IPS-NIHi11 (cell line): ENCODE data around the gene PLCH2.
A peak's percentile ranks its signal among the peaks of the same experiment; 100 is the strongest.

ENCODE experiments used
- DNase-seq: peaks from one replicate; pipeline ENCODE4 v3.0.0; 2012; ENCODE audit warnings: mixed read lengths, low spot score

PLCH2 gene

GRCh38 chr1:2528966-2529783 is 53.1 kb downstream of the PLCH2 start:
- peak; percentile 70 for DNase-seq

- peak; percentile 67 for DNase-seq
Measured at GRCh38 chr1:2529784-2530512, 53.9 kb downstream of the PLCH2 start, which contains the start of gene HES5. HES5 (minus strand) TSS chr1:2530263; CDS start chr1:2530164, 99 bp downstream.

GRCh38 chr1:2530513-2531361 is 54.6 kb downstream of the PLCH2 start:
- no peak for DNase-seq

- DNase-seq, result no peak
Measured at GRCh38 chr1:2532485-2533160, 56.5 kb downstream of the PLCH2 start.

- DNase-seq, result no peak
Measured at GRCh38 chr1:2533365-2533764, 57.3 kb downstream of the PLCH2 start.

- DNase-seq, result no peak
Measured at GRCh38 chr1:2534315-2534686, 58.2 kb downstream of the PLCH2 start.

- no peak for DNase-seq
Measured at GRCh38 chr1:2534687-2535441, 58.8 kb downstream of the PLCH2 start.

GRCh38 chr1:2535455-2535854 is 59.4 kb downstream of the PLCH2 start:
- no peak for DNase-seq

- no peak for DNase-seq
Measured at GRCh38 chr1:2535981-2536380, 59.9 kb downstream of the PLCH2 start.

GRCh38 chr1:2537784-2538115 is 61.7 kb downstream of the PLCH2 start:
- DNase-seq, result no peak

- no peak for DNase-seq
Measured at GRCh38 chr1:2538376-2538775, 62.3 kb downstream of the PLCH2 start.

GRCh38 chr1:2538872-2539271 is 62.8 kb downstream of the PLCH2 start:
- DNase-seq, result no peak

- no peak for DNase-seq
Measured at GRCh38 chr1:2539312-2539907, 63.3 kb downstream of the PLCH2 start.

- no peak for DNase-seq
Measured at GRCh38 chr1:2540816-2541492, 64.9 kb downstream of the PLCH2 start.

GRCh38 chr1:2541619-2542245 is 65.6 kb downstream of the PLCH2 start:
- DNase-seq, result no peak

- no peak for DNase-seq
Measured at GRCh38 chr1:2542246-2542915, 66.3 kb downstream of the PLCH2 start.

GRCh38 chr1:2543543-2544092 is 67.5 kb downstream of the PLCH2 start:
- no peak for DNase-seq

GRCh38 chr1:2544093-2544874 is 68.2 kb downstream of the PLCH2 start:
- no peak for DNase-seq
